HK-2 (cell line): ENCODE data around the gene IQCN.

Experiments used
- DNase-seq: peaks from one replicate; pipeline ENCODE4 v3.0.0-alpha.2; 2018; ENCODE audit not compliant: unreplicated experiment

Gene IQCN

GRCh38 chr19:18233224-18233825 lies 40.9 kb downstream of the IQCN start:
- DNase-seq: peak; percentile 75

- DNase-seq: no peak
Measured at GRCh38 chr19:18232540-18233223, 41.6 kb downstream of the IQCN start.

- DNase-seq: no peak
Measured at GRCh38 chr19:18231775-18232174, 42.5 kb downstream of the IQCN start.

GRCh38 chr19:18230941-18231734 lies 43.1 kb downstream of the IQCN start:
- no peak for DNase-seq

- no peak for DNase-seq
Measured at GRCh38 chr19:18229915-18230314, 44.3 kb downstream of the IQCN start.

- no peak for DNase-seq
Measured at GRCh38 chr19:18229474-18229873, 44.8 kb downstream of the IQCN start.

- DNase-seq: no peak
Measured at GRCh38 chr19:18227781-18228271, 46.4 kb downstream of the IQCN start.

GRCh38 chr19:18226956-18227780 lies 47.1 kb downstream of the IQCN start:
- no peak for DNase-seq

GRCh38 chr19:18225702-18226468 lies 48.4 kb downstream of the IQCN start, which contains the start of gene PDE4C:
Gene PDE4C, minus strand, starts transcription at chr19:18226438. Its CDS starts 23 bp downstream, at chr19:18226415.
- DNase-seq: no peak

- DNase-seq: no peak
Measured at GRCh38 chr19:18225355-18225701, 48.9 kb downstream of the IQCN start.

GRCh38 chr19:18224525-18225354 lies 49.5 kb downstream of the IQCN start:
- peak; percentile 98 for DNase-seq

- DNase-seq: no peak
Measured at GRCh38 chr19:18223860-18224524, 50.3 kb downstream of the IQCN start.

GRCh38 chr19:18221815-18222725 lies 52.2 kb downstream of the IQCN start:
- DNase-seq: no peak

GRCh38 chr19:18220632-18221275 lies 53.5 kb downstream of the IQCN start:
- DNase-seq: no peak

- DNase-seq: no peak
Measured at GRCh38 chr19:18219911-18220631, 54.2 kb downstream of the IQCN start.

- DNase-seq: no peak
Measured at GRCh38 chr19:18218600-18218999, 55.7 kb downstream of the IQCN start.

- DNase-seq: no peak
Measured at GRCh38 chr19:18218159-18218558, 56.1 kb downstream of the IQCN start.
